ENCODE results near the gene OCA2.

GRCh38 chr15:28006116-28006905 is 92.8 kb downstream of the OCA2 start:
- no peak for TF ChIP-seq CTCF (IDR thresholded peaks at IDR 0.05; ENCODE audit: poor library complexity, severe bottlenecking)
- no peak for TF ChIP-seq EZH2 (IDR thresholded peaks at IDR 0.05; ENCODE audit: borderline replicate concordance, insufficient read depth, low read length, poor library complexity, severe bottlenecking)

Measured in neural cell (in vitro differentiated cells).